HG03521 (cell line): ENCODE measurements around the gene LARGE1.
"Not testable (repeated sequence)": the region's sequence is repeated elsewhere in the genome, so short reads cannot be mapped to it uniquely, and the experiment has no call there.

Experiments
- ATAC-seq: cut with Tn5 transposase; IDR thresholded peaks from one replicate; pipeline ENCODE4 v1.9.1; 2021; ENCODE audit warnings: mild to moderate bottlenecking, moderate library complexity; ENCODE audit not compliant: unreplicated experiment

LARGE1 gene

GRCh38 chr22:33393432-33393831 is 526.8 kb downstream of the LARGE1 start:
- no peak for ATAC-seq

GRCh38 chr22:33391298-33391697 is 529.0 kb downstream of the LARGE1 start:
- ATAC-seq = no peak

- ATAC-seq = no peak
Observed at GRCh38 chr22:33389936-33390335, 530.3 kb downstream of the LARGE1 start.

GRCh38 chr22:33386270-33386669 is 534.0 kb downstream of the LARGE1 start:
- no peak for ATAC-seq

- ATAC-seq = no peak
Observed at GRCh38 chr22:33385611-33386010, 534.7 kb downstream of the LARGE1 start.

GRCh38 chr22:33382436-33382835 is 537.8 kb downstream of the LARGE1 start:
- ATAC-seq = no peak

GRCh38 chr22:33381531-33382406 is 538.5 kb downstream of the LARGE1 start:
- no peak for ATAC-seq

GRCh38 chr22:33380789-33381530 is 539.3 kb downstream of the LARGE1 start:
- ATAC-seq = no peak

- no peak for ATAC-seq
Observed at GRCh38 chr22:33379836-33380235, 540.4 kb downstream of the LARGE1 start.

GRCh38 chr22:33372875-33373274 is 547.4 kb downstream of the LARGE1 start:
- no peak for ATAC-seq

GRCh38 chr22:33363256-33363655 is 557.0 kb downstream of the LARGE1 start:
- ATAC-seq = not testable (repeated sequence)

GRCh38 chr22:33362702-33363101 is 557.6 kb downstream of the LARGE1 start:
- no peak for ATAC-seq

GRCh38 chr22:33361581-33361980 is 558.7 kb downstream of the LARGE1 start:
- ATAC-seq = no peak

GRCh38 chr22:33357981-33358399 is 562.3 kb downstream of the LARGE1 start:
- ATAC-seq = no peak

- no peak for ATAC-seq
Observed at GRCh38 chr22:33354928-33355327, 565.3 kb downstream of the LARGE1 start.

- no peak for ATAC-seq
Observed at GRCh38 chr22:33353502-33353901, 566.8 kb downstream of the LARGE1 start.

GRCh38 chr22:33352768-33353167 is 567.5 kb downstream of the LARGE1 start:
- ATAC-seq = no peak

GRCh38 chr22:33350961-33351360 is 569.3 kb downstream of the LARGE1 start:
- no peak for ATAC-seq

GRCh38 chr22:33350491-33350890 is 569.8 kb downstream of the LARGE1 start:
- no peak for ATAC-seq

- ATAC-seq = no peak
Observed at GRCh38 chr22:33347002-33347401, 573.3 kb downstream of the LARGE1 start.

- no peak for ATAC-seq
Observed at GRCh38 chr22:33341611-33342010, 578.7 kb downstream of the LARGE1 start.

- ATAC-seq = no peak
Observed at GRCh38 chr22:33337524-33337923, 582.8 kb downstream of the LARGE1 start.
